ENCODE results near the gene PROSER3. TPM values are rescaled to one million over a fixed set of nuclear protein-coding genes. Genes with fewer than 3 reads are reported as not detected.

The PROSER3 gene
- polyA plus RNA-seq, 3 donors = 1.8 to 14.7 (median 2.9) TPM

GRCh38 chr19:35744430-35745327 is 13.3 kb upstream of the PROSER3 start:
- 11% methylated on average over 34 of the region's 41 CpGs for WGBS (ENCODE audit: insufficient coverage)
- peak overlapping the region; percentile 97 to 98 for H3K27ac ChIP-seq (ENCODE audit: low read depth in 1 of 2, low read length in 2 of 2)
- Mint-ChIP-seq H3K36me3 (peaks cover 9 to 14% of the 10 kb centered on the region in 2 donors), H3K4me1 (peaks cover 55% of the 10 kb centered on the region), H3K27ac (peak overlapping the region; percentile 100), H3K27me3 (ENCODE audit: low read depth in 3 of 3) (no peaks in the 10 kb centered on the region), H3K9me3 (no peaks in the 10 kb centered on the region), H3K4me3 (peak overlapping the region; percentile 95 to 99)
- no peaks in the 10 kb centered on the region for H3K9me3 ChIP-seq (replicated peaks in 1 of 2; ENCODE audit: control insufficient read depth in 1 of 2, insufficient read depth in 1 of 2, low read length in 2 of 2)
- TF ChIP-seq CTCF (IDR thresholded peaks at IDR 0.05) = peak; percentile 17
- H3K9ac ChIP-seq (ENCODE audit: insufficient read depth, low read length, poor library complexity, severe bottlenecking) = peak overlapping the region; percentile 97
- H3K27me3 ChIP-seq (ENCODE audit: control insufficient read depth in 2 of 2, insufficient read depth in 2 of 2, low read length in 2 of 2) = no peaks in the 10 kb centered on the region
- H2AFZ ChIP-seq (ENCODE audit: insufficient read depth, low read depth, low read length, poor library complexity, severe bottlenecking) = peak overlapping the region; percentile 83
- peak; percentile 94 to 95 (median 94) for DNase-seq
- intact Hi-C loops (cut with micrococcal nuclease) = loop anchor here (2.0 to 10.0 kb wide), 10 partner anchors 33 to 1590 kb away; partner anchors contain the start of genes ARHGAP33 (in 1 of the 2), CAPNS1 (in 1 of the 2), COX6B1 (in 1 of the 2) and ETV2 (in 1 of the 2)
- no peaks in the 10 kb centered on the region for H3K36me3 ChIP-seq (replicated peaks in 1 of 2; ENCODE audit: control insufficient read depth in 1 of 2, insufficient read depth in 2 of 2, low read length in 2 of 2)
- H3K4me2 ChIP-seq (replicated peaks; ENCODE audit: extremely low read depth, low read length, poor library complexity, severe bottlenecking) = peak overlapping the region; percentile 96
- H3K4me1 ChIP-seq (ENCODE audit: control insufficient read depth in 1 of 2, insufficient read depth in 2 of 2, low read length in 2 of 2) = peaks cover 64 to 82% of the 10 kb centered on the region in 2 donors
- H3K4me3 ChIP-seq (replicated peaks in 1 of 3; ENCODE audit: low read depth in 2 of 3, low read length in 3 of 3) = peak overlapping the region; percentile 77 to 93 (median 92)
- H4K20me1 ChIP-seq (ENCODE audit: insufficient read depth, low read length) = peaks cover 6% of the 10 kb centered on the region
- peaks cover 59% of the 10 kb centered on the region for H3K79me2 ChIP-seq (ENCODE audit: insufficient read depth, low read length)

GRCh38 chr19:35745328-35746086 is 12.5 kb upstream of the PROSER3 start, which contains the start of the genes PSENEN and U2AF1L4:
TSS of gene PSENEN (plus strand) at chr19:35745651. CDS start at chr19:35745931, 280 bp downstream.
TSS of gene U2AF1L4 (minus strand) at chr19:35745418. CDS start at chr19:35745391, 27 bp downstream.
- peaks cover 56% of the 10 kb centered on the region for H3K4me1 Mint-ChIP-seq
- intact Hi-C loops (cut with micrococcal nuclease) = loop anchor here (2.0 to 10.0 kb wide), 9 partner anchors 101 to 1589 kb away; partner anchors contain the start of genes CAPNS1 (in 1 of the 2), COX6B1 (in 1 of the 2), ETV2 (in 1 of the 2) and HCST (in 1 of the 2)
- H3K9me3 Mint-ChIP-seq = no peaks in the 10 kb centered on the region
- H3K4me3 ChIP-seq (replicated peaks in 1 of 3; ENCODE audit: low read depth in 2 of 3, low read length in 3 of 3) = peak within 1 kb of the TSS; percentile 77 to 93 (median 92)
- DNase-seq = peak; percentile 99 to 100 (median 100)
- H3K36me3 ChIP-seq (replicated peaks in 1 of 2; ENCODE audit: control insufficient read depth in 1 of 2, insufficient read depth in 2 of 2, low read length in 2 of 2) = no peaks in the 10 kb centered on the region
- no peak for TF ChIP-seq CTCF (IDR thresholded peaks at IDR 0.05)
- peaks cover 56% of the 10 kb centered on the region for H3K79me2 ChIP-seq (ENCODE audit: insufficient read depth, low read length)
- H3K4me1 ChIP-seq (ENCODE audit: control insufficient read depth in 1 of 2, insufficient read depth in 2 of 2, low read length in 2 of 2) = peaks cover 58 to 78% of the 10 kb centered on the region in 2 donors
- H3K27ac ChIP-seq (ENCODE audit: low read depth in 1 of 2, low read length in 2 of 2) = peak within 1 kb of the TSS; percentile 97 to 98
- H3K9me3 ChIP-seq (replicated peaks in 1 of 2; ENCODE audit: control insufficient read depth in 1 of 2, insufficient read depth in 1 of 2, low read length in 2 of 2) = no peaks in the 10 kb centered on the region
- H3K9ac ChIP-seq (ENCODE audit: insufficient read depth, low read length, poor library complexity, severe bottlenecking) = peak within 1 kb of the TSS; percentile 97
- WGBS (ENCODE audit: insufficient coverage) = 1% methylated on average over 33 of the region's 40 CpGs
- peak within 1 kb of the TSS; percentile 100 for H3K27ac Mint-ChIP-seq
- peak within 1 kb of the TSS; percentile 83 for H2AFZ ChIP-seq (ENCODE audit: insufficient read depth, low read depth, low read length, poor library complexity, severe bottlenecking)
- peaks cover 0 to 3% (median 0%) of the 10 kb centered on the region in 3 donors for H3K27me3 Mint-ChIP-seq (ENCODE audit: low read depth in 3 of 3)
- H3K27me3 ChIP-seq (ENCODE audit: control insufficient read depth in 2 of 2, insufficient read depth in 2 of 2, low read length in 2 of 2) = no peaks in the 10 kb centered on the region
- peak within 1 kb of the TSS; percentile 95 to 99 for H3K4me3 Mint-ChIP-seq
- no peaks in the 10 kb centered on the region for H4K20me1 ChIP-seq (ENCODE audit: insufficient read depth, low read length)
- H3K36me3 Mint-ChIP-seq = peaks cover 9 to 14% of the 10 kb centered on the region in 2 donors
- peak within 1 kb of the TSS; percentile 96 for H3K4me2 ChIP-seq (replicated peaks; ENCODE audit: extremely low read depth, low read length, poor library complexity, severe bottlenecking)

Data from CD14-positive monocyte (primary cell).